GM20000 (cell line): ENCODE measurements around the gene UBXN11.

Source experiments
- DNase-seq: peaks from one replicate; pipeline ENCODE4 v3.0.0; 2012; ENCODE audit warnings: low spot score
- CTCF ChIP-seq: IDR thresholded peaks from 2 replicates; pipeline ENCODE4 v1.5.1; 2012; ENCODE audit warnings: mild to moderate bottlenecking, control low read depth; ENCODE audit errors: extremely low read depth, missing control alignments

Gene UBXN11

GRCh38 chr1:26345718-26346117 is 39.3 kb upstream of the UBXN11 start:
- DNase-seq = no peak
- no peak for TF ChIP-seq CTCF

- TF ChIP-seq CTCF = no peak
- no peak for DNase-seq
Observed at GRCh38 chr1:26344147-26344920, 37.9 kb upstream of the UBXN11 start.

DNA sequence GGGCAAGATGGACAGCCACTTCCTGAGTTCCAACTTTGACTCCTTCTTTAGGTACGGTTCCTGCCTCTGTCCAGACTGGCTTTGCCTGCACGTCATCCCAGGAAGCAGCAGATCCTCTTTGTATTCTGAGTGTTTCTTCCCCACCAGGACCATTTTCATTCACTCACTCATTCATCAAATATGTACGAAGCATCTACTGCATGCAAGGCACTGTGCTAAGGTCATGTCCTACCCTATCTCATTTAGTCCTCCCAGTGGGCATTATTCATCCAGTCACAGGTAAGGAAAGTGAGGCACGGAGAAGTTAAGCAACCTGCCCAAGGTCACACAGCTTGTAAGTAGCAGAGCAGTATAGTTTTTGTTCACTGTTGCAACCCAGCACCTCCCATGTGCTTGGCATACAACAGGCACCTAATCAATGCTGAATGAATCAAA is 33.6 kb upstream of the UBXN11 start:
- TF ChIP-seq CTCF = no peak
- no peak for DNase-seq

- no peak for DNase-seq
- no peak for TF ChIP-seq CTCF
Observed at GRCh38 chr1:26338670-26339069, 32.2 kb upstream of the UBXN11 start.

GRCh38 chr1:26337625-26338024 is 31.2 kb upstream of the UBXN11 start:
- no peak for DNase-seq
- no peak for TF ChIP-seq CTCF

GRCh38 chr1:26337206-26337535 is 30.7 kb upstream of the UBXN11 start:
- TF ChIP-seq CTCF = no peak

DNA sequence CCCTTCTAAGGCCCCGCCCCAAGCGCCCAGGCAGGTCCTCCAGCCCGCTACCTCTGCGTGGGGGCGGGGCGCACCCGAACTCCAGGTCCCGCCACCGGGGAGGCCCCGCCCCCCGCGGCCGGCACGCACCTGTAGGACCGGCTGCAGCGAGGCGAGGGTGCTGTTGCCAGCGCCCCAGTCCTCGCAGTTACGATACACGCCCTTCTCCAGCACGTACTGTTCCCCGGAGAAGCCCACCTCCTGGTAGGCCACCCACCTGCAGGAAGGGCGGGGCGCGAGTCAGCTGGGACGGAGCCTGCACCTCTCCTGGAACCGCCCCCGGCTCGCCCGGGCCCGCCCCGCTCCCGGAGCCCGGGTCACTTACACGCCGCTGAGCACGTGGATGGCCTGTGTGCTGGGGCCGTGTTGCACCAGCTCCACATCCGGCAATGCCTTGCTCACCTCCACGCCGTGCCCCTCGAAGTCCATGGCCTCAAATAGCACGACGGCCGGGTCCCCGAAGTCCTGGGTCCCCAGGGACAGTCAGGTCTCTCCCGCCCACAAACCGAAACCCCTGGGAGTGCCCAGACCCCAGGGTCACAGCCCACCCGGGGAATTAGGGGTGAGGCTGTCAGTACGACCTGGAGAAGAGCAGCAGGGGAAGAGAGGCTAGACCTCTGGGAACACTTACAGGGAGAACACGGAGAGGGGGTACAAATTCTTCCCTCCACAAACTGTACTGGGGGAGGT is 30.2 kb upstream of the UBXN11 start:
- TF ChIP-seq CTCF = no peak
- DNase-seq = peak; percentile 89

More at GRCh38 chr1:26337206-26337535, 30.7 kb upstream of the UBXN11 start:
- no peak for DNase-seq
